Omental fat pad (tissue), 4 donors: ENCODE results near the gene HIRIP3. TPM values are rescaled to one million over a fixed set of nuclear protein-coding genes. Genes with fewer than 3 reads are reported as not detected.

Source experiments
- ATAC-seq: fragments of 150-250 bp; one replicate; pipeline ENCODE4 v1.9.1; 2016; ENCODE audit warnings: mild to moderate bottlenecking, moderate library complexity; ENCODE audit not compliant: low FRiP score
- DNase-seq: peaks from one replicate; pipeline ENCODE4 v3.0.0-alpha.2; 2019; ENCODE audit warnings: low spot score
- total RNA-seq, 4 donors: library from RNA; depleted of rRNA; stranded (reverse); fragments of >200 nt; gene quantifications; one replicate each; pipeline ENCODE4 v1.1.0, GENCODE V29; 2016
- TF ChIP-seq, protein P1 (sequence below), 3 donors: fragments of 450-650 bp; IDR thresholded peaks; one replicate each; pipeline ENCODE4 v1.5.1; 2016 to 2017; ENCODE audit warnings: antibody characterized with exemption in 3 of 3, mild to moderate bottlenecking in 3 of 3, moderate library complexity in 2 of 3

HIRIP3 gene
- total RNA-seq, 4 donors from 2014 or later = 5.6 to 22.2 (median 9.8) TPM

DNA sequence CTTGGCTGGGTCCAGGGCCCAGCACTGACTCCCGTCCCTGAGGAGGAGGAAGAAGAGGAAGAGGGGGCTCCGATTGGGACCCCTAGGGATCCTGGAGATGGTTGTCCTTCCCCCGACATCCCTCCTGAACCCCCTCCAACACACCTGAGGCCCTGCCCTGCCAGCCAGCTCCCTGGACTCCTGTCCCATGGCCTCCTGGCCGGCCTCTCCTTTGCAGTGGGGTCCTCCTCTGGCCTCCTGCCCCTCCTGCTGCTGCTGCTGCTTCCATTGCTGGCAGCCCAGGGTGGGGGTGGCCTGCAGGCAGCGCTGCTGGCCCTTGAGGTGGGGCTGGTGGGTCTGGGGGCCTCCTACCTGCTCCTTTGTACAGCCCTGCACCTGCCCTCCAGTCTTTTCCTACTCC lies 8.5 kb downstream of the HIRIP3 start:
- TF ChIP-seq, protein P1, sequence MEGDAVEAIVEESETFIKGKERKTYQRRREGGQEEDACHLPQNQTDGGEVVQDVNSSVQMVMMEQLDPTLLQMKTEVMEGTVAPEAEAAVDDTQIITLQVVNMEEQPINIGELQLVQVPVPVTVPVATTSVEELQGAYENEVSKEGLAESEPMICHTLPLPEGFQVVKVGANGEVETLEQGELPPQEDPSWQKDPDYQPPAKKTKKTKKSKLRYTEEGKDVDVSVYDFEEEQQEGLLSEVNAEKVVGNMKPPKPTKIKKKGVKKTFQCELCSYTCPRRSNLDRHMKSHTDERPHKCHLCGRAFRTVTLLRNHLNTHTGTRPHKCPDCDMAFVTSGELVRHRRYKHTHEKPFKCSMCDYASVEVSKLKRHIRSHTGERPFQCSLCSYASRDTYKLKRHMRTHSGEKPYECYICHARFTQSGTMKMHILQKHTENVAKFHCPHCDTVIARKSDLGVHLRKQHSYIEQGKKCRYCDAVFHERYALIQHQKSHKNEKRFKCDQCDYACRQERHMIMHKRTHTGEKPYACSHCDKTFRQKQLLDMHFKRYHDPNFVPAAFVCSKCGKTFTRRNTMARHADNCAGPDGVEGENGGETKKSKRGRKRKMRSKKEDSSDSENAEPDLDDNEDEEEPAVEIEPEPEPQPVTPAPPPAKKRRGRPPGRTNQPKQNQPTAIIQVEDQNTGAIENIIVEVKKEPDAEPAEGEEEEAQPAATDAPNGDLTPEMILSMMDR (IDR thresholded peaks at IDR 0.05) = no peak
- ATAC-seq = no peak
- no peak for DNase-seq

DNA sequence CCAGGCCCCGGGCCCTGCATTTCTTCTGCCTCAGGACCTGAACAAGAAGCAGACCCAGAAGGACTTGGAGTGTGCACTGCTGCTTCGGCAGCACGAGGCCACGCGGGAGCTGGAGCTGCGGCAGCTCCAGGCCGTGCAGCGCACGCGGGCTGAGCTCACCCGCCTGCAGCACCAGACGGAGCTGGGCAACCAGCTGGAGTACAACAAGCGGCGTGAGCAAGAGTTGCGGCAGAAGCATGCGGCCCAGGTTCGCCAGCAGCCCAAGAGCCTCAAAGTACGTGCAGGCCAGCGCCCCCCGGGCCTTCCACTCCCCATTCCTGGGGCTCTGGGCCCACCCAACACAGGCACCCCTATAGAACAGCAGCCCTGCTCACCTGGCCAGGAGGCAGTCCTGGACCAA lies 9.2 kb downstream of the HIRIP3 start:
- DNase-seq (no peak), ATAC-seq (no peak)
- TF ChIP-seq, protein P1 (IDR thresholded peaks at IDR 0.05) = no peak

DNA sequence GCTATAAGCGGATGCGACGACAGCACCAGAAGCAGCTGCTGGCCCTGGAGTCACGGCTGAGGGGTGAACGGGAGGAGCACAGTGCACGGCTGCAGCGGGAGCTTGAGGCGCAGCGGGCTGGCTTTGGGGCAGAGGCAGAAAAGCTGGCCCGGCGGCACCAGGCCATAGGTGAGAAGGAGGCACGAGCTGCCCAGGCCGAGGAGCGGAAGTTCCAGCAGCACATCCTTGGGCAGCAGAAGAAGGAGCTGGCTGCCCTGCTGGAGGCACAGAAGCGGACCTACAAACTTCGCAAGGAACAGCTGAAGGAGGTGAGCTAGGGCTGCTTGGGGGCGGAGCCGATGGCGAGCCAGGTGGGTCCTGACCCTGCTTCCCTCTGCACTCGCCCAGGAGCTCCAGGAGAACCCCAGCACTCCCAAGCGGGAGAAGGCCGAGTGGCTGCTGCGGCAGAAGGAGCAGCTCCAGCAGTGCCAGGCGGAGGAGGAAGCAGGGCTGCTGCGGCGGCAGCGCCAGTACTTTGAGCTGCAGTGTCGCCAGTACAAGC lies 10.1 kb downstream of the HIRIP3 start:
- TF ChIP-seq, protein P1 (IDR thresholded peaks at IDR 0.05) = no peak
- DNase-seq (no peak), ATAC-seq (no peak)

DNA sequence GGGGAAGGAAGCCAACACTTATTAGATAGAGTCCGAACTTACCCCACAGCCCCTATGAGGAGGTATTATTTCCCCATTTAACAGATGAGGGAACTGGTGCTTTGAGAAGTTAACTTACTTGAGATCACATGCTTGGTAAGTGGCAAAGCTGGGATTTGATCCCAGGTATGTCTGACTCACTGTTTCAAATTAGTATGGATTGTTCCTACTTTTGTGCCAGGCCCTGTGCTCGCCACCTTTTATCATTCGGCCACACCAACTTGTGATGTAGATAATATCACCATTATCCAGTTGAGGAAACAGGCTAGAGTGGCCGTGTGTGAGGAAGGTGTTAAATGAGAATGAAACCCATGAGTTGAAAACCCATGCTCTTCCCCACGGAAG lies 10.7 kb downstream of the HIRIP3 start:
- ATAC-seq (no peak), DNase-seq (no peak)
- TF ChIP-seq, protein P1 (IDR thresholded peaks at IDR 0.05) = no peak

DNA sequence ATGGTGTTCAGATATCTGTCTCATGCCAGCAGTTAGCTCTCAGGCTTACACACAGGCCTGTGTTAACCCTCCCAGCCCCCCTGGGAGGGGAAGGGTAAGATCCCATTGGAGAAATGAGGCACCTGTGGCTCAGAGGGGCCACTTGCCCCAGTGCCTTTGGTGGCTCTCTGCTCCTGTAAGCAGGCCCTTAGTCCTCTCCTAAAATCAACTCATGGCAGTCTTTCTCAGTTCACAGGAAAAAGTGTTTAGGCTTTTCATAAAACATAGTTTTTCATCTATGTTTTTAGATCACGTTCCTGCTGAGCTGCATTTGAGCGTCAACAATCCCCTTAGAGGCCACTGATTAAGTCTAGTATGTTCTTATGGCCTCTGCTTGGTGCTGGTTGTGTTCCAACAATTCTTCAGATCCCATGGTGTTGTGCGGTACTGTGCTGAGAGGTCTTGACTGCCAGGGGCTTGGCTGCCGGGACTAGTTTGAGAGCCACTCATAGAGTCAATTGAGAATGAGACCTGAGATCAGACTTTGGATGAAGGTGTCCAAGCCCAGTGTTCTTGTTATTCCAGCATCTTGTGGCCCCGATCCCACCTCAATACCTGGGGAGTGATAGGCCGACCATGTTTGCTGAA lies 11.2 kb downstream of the HIRIP3 start:
- DNase-seq = no peak
- TF ChIP-seq, protein P1 (IDR thresholded peaks at IDR 0.05) = no peak
- ATAC-seq = no peak

DNA sequence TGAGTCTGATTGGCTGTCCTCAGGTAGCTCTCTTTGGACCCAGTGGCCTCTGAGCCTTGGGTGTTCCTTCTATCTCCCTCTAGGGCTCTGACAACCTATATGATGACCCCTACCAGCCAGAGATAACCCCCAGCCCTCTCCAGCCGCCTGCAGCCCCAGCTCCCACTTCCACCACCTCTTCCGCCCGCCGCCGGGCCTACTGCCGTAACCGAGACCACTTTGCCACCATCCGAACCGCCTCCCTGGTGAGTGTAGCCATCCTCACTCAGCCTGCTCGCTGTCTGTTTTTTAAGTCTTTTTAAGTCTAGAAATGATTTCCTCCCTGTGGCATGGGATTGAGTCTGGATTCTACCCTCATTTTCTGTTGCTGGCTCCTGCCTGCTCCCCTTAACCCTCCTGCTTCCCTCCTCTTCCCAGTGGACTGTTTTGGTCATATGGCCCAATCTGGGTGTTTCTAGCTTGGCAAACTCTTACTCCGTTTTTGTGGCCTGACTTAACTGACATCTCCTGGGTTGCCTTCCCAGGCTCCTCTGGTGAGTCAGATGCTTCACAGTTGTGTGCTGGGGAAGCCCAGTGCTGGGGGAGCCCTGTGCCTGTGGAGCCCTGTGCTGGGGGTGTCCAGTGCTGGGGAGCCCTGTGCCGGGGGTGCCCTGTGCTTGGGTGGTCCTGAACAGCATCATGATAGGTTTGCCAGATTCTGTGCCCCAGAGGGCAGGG lies 11.8 kb downstream of the HIRIP3 start:
- ATAC-seq (no peak), DNase-seq (no peak)
- TF ChIP-seq, protein P1 (IDR thresholded peaks at IDR 0.05) = no peak
